ENCODE measurements around the gene CHRNA9. TPM values are rescaled to one million over a fixed set of nuclear protein-coding genes. Genes with fewer than 3 reads are reported as not detected.

CHRNA9 gene
- total and polyA plus RNA-seq, 2 of the 4 experiments (the other 2 are of a cell fraction), result not detected

GRCh38 chr4:40363382-40363920 is 28.3 kb downstream of the CHRNA9 start:
- Histone ChIP-seq H2AFZ (replicated peaks; ENCODE audit: low read length, poor library complexity) (no peak overlapping the region), H2AK5ac (ENCODE audit: low read depth, low read length) (no peak overlapping the region), H3K56ac (ENCODE audit: extremely low read depth, insufficient read depth, low read length) (no peak overlapping the region), H3K4me2 (ENCODE audit: low read depth, low read length) (no peak overlapping the region), H4K91ac (ENCODE audit: insufficient read depth, low read depth, low read length) (no peak overlapping the region), H3K9ac (ENCODE audit: low read depth, low read length) (no peak overlapping the region), H3K9me3 (ENCODE audit: control insufficient read depth, insufficient read depth, low read length) (peaks cover 4% of the 10 kb centered on the region; the same call in 1 of the 2 replicates), H2BK5ac (ENCODE audit: low read depth, low read length, poor library complexity, severe bottlenecking) (no peak overlapping the region), H4K5ac (ENCODE audit: low read depth, low read length) (no peak overlapping the region), H2BK15ac (ENCODE audit: low read depth, low read length) (no peak overlapping the region), H3K9me1 (ENCODE audit: insufficient read depth, low read length) (no peaks in the 10 kb centered on the region; the same call in 1 of the 2 replicates), H3K4ac (ENCODE audit: low read depth, low read length) (no peak overlapping the region), H4K20me1 (ENCODE audit: insufficient read depth, low read length) (no peaks in the 10 kb centered on the region), H3K18ac (ENCODE audit: low read depth, low read length) (no peak overlapping the region), H3K23ac (ENCODE audit: low read depth, low read length) (no peak overlapping the region), H4K8ac (ENCODE audit: low read depth in 2 of 2, low read length in 2 of 2) (no peak overlapping the region), H3K36me3 (ENCODE audit: control insufficient read depth, insufficient read depth, low read length) (no peaks in the 10 kb centered on the region), H2AK9ac (replicated peaks; ENCODE audit: low read depth, low read length, poor library complexity) (no peak overlapping the region), H3K27ac (ENCODE audit: insufficient read depth, low read length) (no peak overlapping the region), H3K14ac (replicated peaks; ENCODE audit: low read depth, low read length) (no peak overlapping the region), H3K4me3 (ENCODE audit: insufficient read depth, low read depth, low read length) (no peak overlapping the region), H2BK120ac (ENCODE audit: low read depth, low read length) (no peak overlapping the region), H2BK20ac (ENCODE audit: low read depth, low read length) (no peak overlapping the region), H3K79me1 (ENCODE audit: low read depth in 1 of 2, low read length in 2 of 2) (no peaks in the 10 kb centered on the region), H3K27me3 (ENCODE audit: control insufficient read depth, insufficient read depth, low read length) (no peaks in the 10 kb centered on the region; the same call in 1 of the 2 replicates), H3K4me1 (ENCODE audit: control insufficient read depth, insufficient read depth, low read length) (no peaks in the 10 kb centered on the region)
- ChIA-PET CTCF (no interaction called here), POLR2A (ENCODE audit: unreplicated experiment) (no interaction called here)
- DNase-seq (no peak), ATAC-seq (ENCODE audit: low read depth) (no peak)
- intact Hi-C loops (cut with micrococcal nuclease) (no loop called here), in situ Hi-C loops (cut with MboI; ENCODE audit: low sequenced_read_pairs) (no loop called here), dilution Hi-C loops (cut with HindIII; ENCODE audit: low sequenced_read_pairs, unreplicated experiment) (no loop called here)
- WGBS, 2 experiments (ENCODE audit: extremely low coverage in 2 of 2, insufficient read length in 1 of 2), result 60% methylated on average over 4 of the region's 9 CpGs; no CpG with 5 or more reads in 1 of the 2 experiments
- no peak for TF ChIP-seq MAZ (IDR thresholded peaks at IDR 0.05; ENCODE audit: borderline replicate concordance, low read depth, low read length)
- TF ChIP-seq ELK1 (IDR thresholded peaks at IDR 0.05; ENCODE audit: borderline replicate concordance, low read depth, low read length), result no peak
- no TSS peak for BruUV-seq (replicated peaks)

Measured in IMR-90 (cell line).